Measurements from ENCODE around the gene SDF4. TPM values are rescaled to one million over a fixed set of nuclear protein-coding genes. Genes with fewer than 3 reads are reported as not detected.
A peak's percentile ranks its signal among the peaks of the same experiment; 100 is the strongest.

Gene SDF4
- total RNA-seq, 4 donors from 2014 or later = 57.5 to 87.6 (median 73.1) TPM

GRCh38 chr1:1200876-1201810 lies 30.7 kb downstream of the SDF4 start:
- H3K27ac ChIP-seq = peak overlapping the region; percentile 10
- H3K27me3 ChIP-seq = peaks cover 25% of the 10 kb centered on the region
- H3K36me3 ChIP-seq = no peaks in the 10 kb centered on the region
- 7% methylated on average over 20 of the region's 109 CpGs for WGBS
- no peak for DNase-seq (ENCODE audit: low spot score in 2 of 2)
- peak overlapping the region; percentile 58 for H3K4me3 ChIP-seq
- H3K4me1 ChIP-seq = peaks cover 34% of the 10 kb centered on the region
- TF ChIP-seq POLR2AphosphoS5 (IDR thresholded peaks at IDR 0.05) = no peak
- TF ChIP-seq, protein P1, sequence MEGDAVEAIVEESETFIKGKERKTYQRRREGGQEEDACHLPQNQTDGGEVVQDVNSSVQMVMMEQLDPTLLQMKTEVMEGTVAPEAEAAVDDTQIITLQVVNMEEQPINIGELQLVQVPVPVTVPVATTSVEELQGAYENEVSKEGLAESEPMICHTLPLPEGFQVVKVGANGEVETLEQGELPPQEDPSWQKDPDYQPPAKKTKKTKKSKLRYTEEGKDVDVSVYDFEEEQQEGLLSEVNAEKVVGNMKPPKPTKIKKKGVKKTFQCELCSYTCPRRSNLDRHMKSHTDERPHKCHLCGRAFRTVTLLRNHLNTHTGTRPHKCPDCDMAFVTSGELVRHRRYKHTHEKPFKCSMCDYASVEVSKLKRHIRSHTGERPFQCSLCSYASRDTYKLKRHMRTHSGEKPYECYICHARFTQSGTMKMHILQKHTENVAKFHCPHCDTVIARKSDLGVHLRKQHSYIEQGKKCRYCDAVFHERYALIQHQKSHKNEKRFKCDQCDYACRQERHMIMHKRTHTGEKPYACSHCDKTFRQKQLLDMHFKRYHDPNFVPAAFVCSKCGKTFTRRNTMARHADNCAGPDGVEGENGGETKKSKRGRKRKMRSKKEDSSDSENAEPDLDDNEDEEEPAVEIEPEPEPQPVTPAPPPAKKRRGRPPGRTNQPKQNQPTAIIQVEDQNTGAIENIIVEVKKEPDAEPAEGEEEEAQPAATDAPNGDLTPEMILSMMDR (IDR thresholded peaks at IDR 0.05) = no peak
- no peak for TF ChIP-seq POLR2A (IDR thresholded peaks at IDR 0.05)
- no peak for TF ChIP-seq EP300 (IDR thresholded peaks at IDR 0.05)
- H3K9me3 ChIP-seq = no peaks in the 10 kb centered on the region

DNA sequence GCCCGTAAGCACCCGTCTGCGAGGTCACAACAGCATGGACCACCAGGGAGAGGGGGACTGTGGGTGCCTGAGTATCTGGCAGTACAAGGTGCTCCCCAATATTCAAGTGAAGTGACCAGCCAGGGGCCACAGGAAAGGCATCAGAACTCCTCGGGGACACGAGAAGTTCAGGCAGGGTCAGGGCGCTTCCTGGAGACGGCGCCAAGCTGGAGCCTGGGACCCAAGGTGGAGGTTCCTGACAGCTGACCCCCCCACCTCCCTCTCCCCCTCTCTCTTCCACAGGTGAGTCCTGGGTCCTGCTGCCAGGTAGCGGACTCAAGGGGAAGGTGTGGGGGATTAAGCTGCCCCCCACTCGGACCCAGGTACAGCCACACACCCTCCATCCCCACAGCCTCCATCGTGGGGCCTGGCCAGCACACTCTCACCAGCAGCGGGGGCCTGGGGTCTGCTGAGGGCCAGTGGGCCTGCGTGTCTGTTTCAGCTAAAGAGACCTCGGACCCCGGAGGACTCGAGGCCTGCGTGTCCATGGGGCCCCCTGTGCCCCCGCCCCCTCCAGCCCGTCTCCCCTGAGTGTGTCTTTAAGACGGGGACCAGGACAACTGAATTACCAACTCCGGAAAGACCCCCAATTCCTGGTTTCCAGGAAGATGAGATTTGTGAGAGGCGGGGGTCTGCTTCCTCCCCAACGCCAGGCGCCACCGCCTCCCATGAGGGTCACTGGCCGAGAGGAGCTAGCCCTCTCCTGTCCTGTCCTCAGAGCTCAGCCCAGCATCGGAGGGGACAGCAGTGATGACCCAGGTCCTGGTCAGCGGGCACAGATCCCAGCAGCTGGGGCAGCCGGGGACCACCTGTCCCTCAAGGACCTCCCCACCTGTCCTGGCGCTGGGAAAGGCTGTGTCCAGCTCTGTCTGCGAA lies 31.6 kb downstream of the SDF4 start:
- 83% methylated on average over 22 of the region's 31 CpGs for WGBS
- no peak overlapping the region for H3K27ac ChIP-seq
- no peaks in the 10 kb centered on the region for H3K9me3 ChIP-seq
- H3K4me1 ChIP-seq = peaks cover 26% of the 10 kb centered on the region
- no peak for DNase-seq (ENCODE audit: low spot score in 2 of 2)
- peak overlapping the region; percentile 58 for H3K4me3 ChIP-seq
- TF ChIP-seq, protein P1 (IDR thresholded peaks at IDR 0.05) = no peak
- no peak for TF ChIP-seq EP300 (IDR thresholded peaks at IDR 0.05)
- TF ChIP-seq POLR2A (IDR thresholded peaks at IDR 0.05) = no peak
- TF ChIP-seq POLR2AphosphoS5 (IDR thresholded peaks at IDR 0.05) = no peak
- H3K27me3 ChIP-seq = peaks cover 19% of the 10 kb centered on the region
- H3K36me3 ChIP-seq = no peaks in the 10 kb centered on the region

GRCh38 chr1:1199141-1199960 lies 32.5 kb downstream of the SDF4 start:
- Histone ChIP-seq H3K27me3 (peaks cover 19% of the 10 kb centered on the region), H3K27ac (no peak overlapping the region), H3K36me3 (no peaks in the 10 kb centered on the region), H3K9me3 (no peaks in the 10 kb centered on the region), H3K4me3 (no peak overlapping the region), H3K4me1 (peaks cover 26% of the 10 kb centered on the region)
- TF ChIP-seq POLR2AphosphoS5 (IDR thresholded peaks at IDR 0.05) = no peak
- TF ChIP-seq, protein P1 (IDR thresholded peaks at IDR 0.05) = no peak
- TF ChIP-seq EP300 (IDR thresholded peaks at IDR 0.05) = no peak
- no peak for TF ChIP-seq POLR2A (IDR thresholded peaks at IDR 0.05)
- DNase-seq (ENCODE audit: low spot score in 2 of 2) = no peak
- 77% methylated on average over 5 of the region's 22 CpGs for WGBS

GRCh38 chr1:1198423-1199140 lies 33.2 kb downstream of the SDF4 start:
- WGBS = no CpG with 5 or more reads among the region's 23 CpGs
- DNase-seq (ENCODE audit: low spot score in 2 of 2) = peak in 1 of 2 donors; percentile 45
- TF ChIP-seq POLR2AphosphoS5 (IDR thresholded peaks at IDR 0.05) (no peak), POLR2A (IDR thresholded peaks at IDR 0.05) (no peak), EP300 (IDR thresholded peaks at IDR 0.05) (no peak)
- TF ChIP-seq, protein P1 (IDR thresholded peaks at IDR 0.05) = no peak
- Histone ChIP-seq H3K4me1 (peaks cover 23% of the 10 kb centered on the region), H3K9me3 (peaks cover 2% of the 10 kb centered on the region), H3K36me3 (no peaks in the 10 kb centered on the region), H3K4me3 (no peak overlapping the region), H3K27ac (no peak overlapping the region), H3K27me3 (peaks cover 17% of the 10 kb centered on the region)

All from suprapubic skin (tissue), 4 donors.